Measurements from ENCODE around the gene LEMD3. TPM values are rescaled to one million over a fixed set of nuclear protein-coding genes. Genes with fewer than 3 reads are reported as not detected.

The LEMD3 gene
- total RNA-seq, 1 experiment from 2014 or later, result 26.9 TPM

- Histone ChIP-seq H3K4me1 (ENCODE audit: control insufficient read depth, insufficient read depth, low read length) (no peaks in the 10 kb centered on the region; the same call in 1 of the 2 replicates), H3K9me3 (ENCODE audit: control insufficient read depth, insufficient read depth, low read depth, low read length) (no peaks in the 10 kb centered on the region), H3K4me3 (ENCODE audit: low read depth in 2 of 2, low read length in 2 of 2) (no peak overlapping the region), H3K36me3 (ENCODE audit: control insufficient read depth, insufficient read depth, low read length) (no peaks in the 10 kb centered on the region), H3K27me3 (ENCODE audit: control insufficient read depth, insufficient read depth, low read length) (no peaks in the 10 kb centered on the region), H3K27ac (ENCODE audit: low read length) (no peak overlapping the region)
- ATAC-seq, result no peak
- intact Hi-C loops (cut with micrococcal nuclease; ENCODE audit: unreplicated experiment), result no loop called here
- no TSS peak for BruUV-seq (replicated peaks)
- CTCF ChIA-PET, result no interaction called here
- TF ChIP-seq REST (IDR thresholded peaks at IDR 0.05; ENCODE audit: insufficient read depth in 1 of 2, low read depth in 2 of 2, low read length in 1 of 2), result no peak
- no peak for TF ChIP-seq SIN3A (IDR thresholded peaks at IDR 0.05; ENCODE audit: borderline replicate concordance, insufficient read depth, low read depth, low read length)
- no peak for TF ChIP-seq TCF7L2 (IDR thresholded peaks at IDR 0.05; ENCODE audit: low read depth, low read length)
- no peak for TF ChIP-seq POLR2AphosphoS5 (IDR thresholded peaks at IDR 0.05; ENCODE audit: low read depth, low read length)
- no peak for TF ChIP-seq CTCF (IDR thresholded peaks at IDR 0.05)
- no peak for DNase-seq (ENCODE audit: low read depth, low spot score)
- POLR2A ChIA-PET, result no interaction called here
- in situ Hi-C loops (cut with HindIII; ENCODE audit: low pct_unique_long_range_greater_than_20kb, low sequenced_read_pairs), result no loop called here
Measured at GRCh38 chr12:65205886-65206285, 36.5 kb downstream of the LEMD3 start.

- ChIA-PET CTCF (interaction anchor here (0.6 kb wide), 1 partner anchor 13 kb away, joined by 5 read pairs; no protein-coding TSS in a partner anchor), POLR2A (no interaction called here)
- Histone ChIP-seq H3K9me3 (ENCODE audit: control insufficient read depth, insufficient read depth, low read depth, low read length) (no peaks in the 10 kb centered on the region), H3K36me3 (ENCODE audit: control insufficient read depth, insufficient read depth, low read length) (no peaks in the 10 kb centered on the region), H3K4me3 (ENCODE audit: low read depth in 2 of 2, low read length in 2 of 2) (no peak overlapping the region), H3K27me3 (ENCODE audit: control insufficient read depth, insufficient read depth, low read length) (no peaks in the 10 kb centered on the region), H3K4me1 (ENCODE audit: control insufficient read depth, insufficient read depth, low read length) (no peaks in the 10 kb centered on the region; the same call in 1 of the 2 replicates), H3K27ac (ENCODE audit: low read length) (no peak overlapping the region)
- TF ChIP-seq TCF7L2 (IDR thresholded peaks at IDR 0.05; ENCODE audit: low read depth, low read length) (no peak), POLR2AphosphoS5 (IDR thresholded peaks at IDR 0.05; ENCODE audit: low read depth, low read length) (no peak), SIN3A (IDR thresholded peaks at IDR 0.05; ENCODE audit: borderline replicate concordance, insufficient read depth, low read depth, low read length) (no peak), CTCF (IDR thresholded peaks at IDR 0.05) (no peak), REST (IDR thresholded peaks at IDR 0.05; ENCODE audit: insufficient read depth in 1 of 2, low read depth in 2 of 2, low read length in 1 of 2) (no peak)
- no TSS peak for BruUV-seq (replicated peaks)
- no peak for ATAC-seq
- intact Hi-C loops (cut with micrococcal nuclease; ENCODE audit: unreplicated experiment), result no loop called here
- in situ Hi-C loops (cut with HindIII; ENCODE audit: low pct_unique_long_range_greater_than_20kb, low sequenced_read_pairs), result no loop called here
- DNase-seq (ENCODE audit: low read depth, low spot score), result no peak
Measured at GRCh38 chr12:65208125-65208524, 38.7 kb downstream of the LEMD3 start.
